GM18517 (cell line): ENCODE results near the gene SLC16A9.

Experiments used
- ATAC-seq: cut with Tn5 transposase; IDR thresholded peaks from one replicate; pipeline ENCODE4 v1.9.1; 2021; ENCODE audit warnings: mild to moderate bottlenecking, moderate library complexity; ENCODE audit not compliant: unreplicated experiment

The SLC16A9 gene

GRCh38 chr10:59631882-59632807, 77.5 kb downstream of the SLC16A9 start:
- ATAC-seq, result no peak

- ATAC-seq, result no peak
Measured at GRCh38 chr10:59631237-59631636, 78.4 kb downstream of the SLC16A9 start.

- no peak for ATAC-seq
Measured at GRCh38 chr10:59628965-59629364, 80.7 kb downstream of the SLC16A9 start.

GRCh38 chr10:59628456-59628855, 81.2 kb downstream of the SLC16A9 start:
- no peak for ATAC-seq

GRCh38 chr10:59627366-59628018, 82.2 kb downstream of the SLC16A9 start:
- ATAC-seq, result no peak

GRCh38 chr10:59626523-59626869, 83.2 kb downstream of the SLC16A9 start:
- no peak for ATAC-seq

GRCh38 chr10:59625721-59626522, 83.7 kb downstream of the SLC16A9 start:
- peak; percentile 89 for ATAC-seq

- no peak for ATAC-seq
Measured at GRCh38 chr10:59624951-59625350, 84.7 kb downstream of the SLC16A9 start.

GRCh38 chr10:59624136-59624535, 85.5 kb downstream of the SLC16A9 start:
- no peak for ATAC-seq

- ATAC-seq, result peak; percentile 47
Measured at GRCh38 chr10:59623133-59624121, 86.2 kb downstream of the SLC16A9 start.

GRCh38 chr10:59622320-59623132, 87.1 kb downstream of the SLC16A9 start:
- ATAC-seq, result no peak

GRCh38 chr10:59621771-59622170, 87.9 kb downstream of the SLC16A9 start:
- ATAC-seq, result no peak

- no peak for ATAC-seq
Measured at GRCh38 chr10:59618666-59619065, 91.0 kb downstream of the SLC16A9 start.

GRCh38 chr10:59617996-59618395, 91.7 kb downstream of the SLC16A9 start:
- ATAC-seq, result no peak

- no peak for ATAC-seq
Measured at GRCh38 chr10:59611048-59611447, 98.6 kb downstream of the SLC16A9 start.

GRCh38 chr10:59607970-59608369, 101.7 kb downstream of the SLC16A9 start:
- no peak for ATAC-seq

- no peak for ATAC-seq
Measured at GRCh38 chr10:59606551-59606961, 103.1 kb downstream of the SLC16A9 start.

- ATAC-seq, result no peak
Measured at GRCh38 chr10:59601985-59602384, 107.7 kb downstream of the SLC16A9 start.
